ENCODE results near the gene CYRIA. TPM values are rescaled to one million over a fixed set of nuclear protein-coding genes. Genes with fewer than 3 reads are reported as not detected.

The CYRIA gene
- polyA plus RNA-seq (2012; rRNA removed), result 0.08 and 0.13 TPM in 2 replicates
- 0.13 and 0.17 TPM in 2 replicates for polyA plus RNA-seq (2012; cell fraction: cytosol; rRNA removed)
- polyA plus RNA-seq (2012; cell fraction: nucleus; rRNA removed), result 0.19 and 0.23 TPM in 2 replicates

- Histone ChIP-seq H3K36me3 (replicated peaks in 1 of 2; ENCODE audit: control insufficient read depth in 1 of 2, insufficient read depth in 2 of 2, low read length in 1 of 2) (no peaks in the 10 kb centered on the region), H3K9ac (no peak within 1 kb of the TSS), H3K79me2 (ENCODE audit: insufficient read depth) (no peaks in the 10 kb centered on the region), H3F3A (replicated peaks; ENCODE audit: insufficient read depth) (no peaks in the 10 kb centered on the region), H4K20me1 (ENCODE audit: insufficient read depth) (no peaks in the 10 kb centered on the region), H3K4me2 (peak within 1 kb of the TSS; percentile 84), H3K4me1 (ENCODE audit: control insufficient read depth in 1 of 2, insufficient read depth in 2 of 2, low read depth in 1 of 2, low read length in 1 of 2) (peaks cover 4 to 33% of the 10 kb centered on the region in 2 experiments; a peak in 2 of 4 replicates), H2AFZ (ENCODE audit: low read depth) (peak within 1 kb of the TSS; percentile 79), H3K27ac (ENCODE audit: low read depth in 2 of 2, low read length in 1 of 2) (peak within 1 kb of the TSS in 1 of 2 experiments; percentile 53; a peak in 1 of 4 replicates), H3K9me2 (no peaks in the 10 kb centered on the region), H3K27me3 (ENCODE audit: insufficient read depth) (peaks cover 13% of the 10 kb centered on the region; the same call in 1 of the 2 replicates), H3K9me3 (no peaks in the 10 kb centered on the region), H3K4me3 (ENCODE audit: low read depth in 2 of 2, low read length in 1 of 2) (peak within 1 kb of the TSS; percentile 49 to 57)
- CTCF ChIA-PET, result interaction anchor here (0.8 to 8.5 kb wide), 6 partner anchors 15 to 91 kb away, joined by 3 to 48 read pairs (median 10); no protein-coding TSS in a partner anchor
- DNase-seq, result peak; percentile 91
- POLR2A ChIA-PET, result no interaction called here
- no peak for TF ChIP-seq CHD2 (IDR thresholded peaks at IDR 0.05; ENCODE audit: low read length, partially characterized antibody)
- TF ChIP-seq JUND (IDR thresholded peaks at IDR 0.05), result no peak
- no peak for TF ChIP-seq MEF2A (IDR thresholded peaks at IDR 0.05; ENCODE audit: borderline replicate concordance, low read depth)
- no peak for TF ChIP-seq SIN3A (IDR thresholded peaks at IDR 0.05; ENCODE audit: borderline replicate concordance, low read depth, low read length)
- no peak for TF ChIP-seq GABPA (IDR thresholded peaks at IDR 0.05; ENCODE audit: low read depth)
- no peak for TF ChIP-seq POLR2AphosphoS5 (IDR thresholded peaks at IDR 0.05; ENCODE audit: low read depth, low read length)
- no peak for TF ChIP-seq FOXM1 (IDR thresholded peaks at IDR 0.05; ENCODE audit: low read depth)
- no peak for TF ChIP-seq FOXJ3 (CRISPR knock-in tag; IDR thresholded peaks at IDR 0.05)
- no peak for TF ChIP-seq TAF1 (IDR thresholded peaks at IDR 0.05; ENCODE audit: borderline replicate concordance, low read depth, low read length)
- no peak for TF ChIP-seq NRF1 (IDR thresholded peaks at IDR 0.05; ENCODE audit: low read depth, low read length)
- no peak for TF ChIP-seq EZH2phosphoT487 (IDR thresholded peaks at IDR 0.05; ENCODE audit: borderline replicate concordance, low read depth)
- TF ChIP-seq RFX5 (IDR thresholded peaks at IDR 0.05; ENCODE audit: low read length), result no peak
- no peak for TF ChIP-seq YY1 (IDR thresholded peaks at IDR 0.05; ENCODE audit: low read depth)
- TF ChIP-seq RAD21 (IDR thresholded peaks at IDR 0.05; ENCODE audit: low read length), result no peak
- no peak for TF ChIP-seq TCF12 (IDR thresholded peaks at IDR 0.05)
- TF ChIP-seq FOSL2 (IDR thresholded peaks at IDR 0.05; ENCODE audit: borderline replicate concordance, low read depth), result no peak
- no peak for TF ChIP-seq RCOR1 (IDR thresholded peaks at IDR 0.05; ENCODE audit: low read length)
- TF ChIP-seq MXI1 (IDR thresholded peaks at IDR 0.05; ENCODE audit: low read depth, low read length), result no peak
- 24% methylated on average over 24 of the region's 54 CpGs for WGBS (ENCODE audit: low lambda C conversion rate)
Observed at GRCh38 chr2:16665748-16666448, at the start of gene CYRIA. TSS of gene CYRIA (minus strand) at chr2:16665834. CDS start at chr2:16588119, 77,715 bp downstream.

DNA sequence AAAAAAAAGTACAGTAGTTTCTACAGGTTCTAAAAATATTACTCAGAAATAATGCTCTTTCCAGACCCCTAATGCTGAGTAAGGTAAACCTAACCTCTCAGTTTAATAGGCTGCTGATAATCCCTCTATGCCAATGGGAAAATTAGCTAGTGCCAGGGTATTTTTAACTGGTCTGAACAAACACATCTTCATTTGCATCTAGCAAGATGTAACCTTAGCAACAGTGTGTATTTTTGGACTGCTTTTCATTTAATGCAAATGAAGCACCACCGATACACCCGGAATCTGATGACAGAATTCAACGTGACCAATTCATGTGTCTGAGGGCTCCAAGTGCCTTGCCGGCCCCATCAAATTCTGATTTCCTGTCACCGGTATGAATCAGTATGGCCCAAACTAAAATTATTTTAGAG, 47.4 kb upstream of the CYRIA start:
- Histone ChIP-seq H3K36me3 (replicated peaks in 1 of 2; ENCODE audit: control insufficient read depth in 1 of 2, insufficient read depth in 2 of 2, low read length in 1 of 2) (no peaks in the 10 kb centered on the region), H3K27ac (ENCODE audit: low read depth in 2 of 2, low read length in 1 of 2) (no peak overlapping the region), H3K4me2 (no peak overlapping the region), H3K79me2 (ENCODE audit: insufficient read depth) (no peaks in the 10 kb centered on the region), H4K20me1 (ENCODE audit: insufficient read depth) (no peaks in the 10 kb centered on the region), H3K9ac (no peak overlapping the region), H3K4me3 (ENCODE audit: low read depth in 2 of 2, low read length in 1 of 2) (no peak overlapping the region), H3K27me3 (ENCODE audit: insufficient read depth) (no peaks in the 10 kb centered on the region), H3F3A (replicated peaks; ENCODE audit: insufficient read depth) (no peaks in the 10 kb centered on the region), H3K9me2 (no peaks in the 10 kb centered on the region), H2AFZ (ENCODE audit: low read depth) (no peak overlapping the region), H3K4me1 (ENCODE audit: control insufficient read depth in 1 of 2, insufficient read depth in 2 of 2, low read depth in 1 of 2, low read length in 1 of 2) (no peaks in the 10 kb centered on the region; a peak in 2 of 4 replicates), H3K9me3 (no peaks in the 10 kb centered on the region)
- ChIA-PET CTCF (interaction anchor here (0.8 to 1.6 kb wide), 3 partner anchors 44 to 76 kb away, joined by 3 read pairs; no protein-coding TSS in a partner anchor), POLR2A (no interaction called here)
- no peak for DNase-seq
- no peak for TF ChIP-seq GATA2 (CRISPR knock-in tag; IDR thresholded peaks at IDR 0.05)
- TF ChIP-seq FOXJ3 (CRISPR knock-in tag; IDR thresholded peaks at IDR 0.05), result no peak
- WGBS (ENCODE audit: low lambda C conversion rate), result 62% methylated on average over 5 of the region's 5 CpGs
